HG03064 (cell line): ENCODE measurements around the gene PRPF38B.
"Not testable (repeated sequence)": the region's sequence is repeated elsewhere in the genome, so short reads cannot be mapped to it uniquely, and the experiment has no call there.

ENCODE experiments used
- ATAC-seq: cut with Tn5 transposase; IDR thresholded peaks from one replicate; pipeline ENCODE4 v1.9.1; 2021; ENCODE audit warnings: low read depth; ENCODE audit not compliant: unreplicated experiment

The PRPF38B gene

DNA sequence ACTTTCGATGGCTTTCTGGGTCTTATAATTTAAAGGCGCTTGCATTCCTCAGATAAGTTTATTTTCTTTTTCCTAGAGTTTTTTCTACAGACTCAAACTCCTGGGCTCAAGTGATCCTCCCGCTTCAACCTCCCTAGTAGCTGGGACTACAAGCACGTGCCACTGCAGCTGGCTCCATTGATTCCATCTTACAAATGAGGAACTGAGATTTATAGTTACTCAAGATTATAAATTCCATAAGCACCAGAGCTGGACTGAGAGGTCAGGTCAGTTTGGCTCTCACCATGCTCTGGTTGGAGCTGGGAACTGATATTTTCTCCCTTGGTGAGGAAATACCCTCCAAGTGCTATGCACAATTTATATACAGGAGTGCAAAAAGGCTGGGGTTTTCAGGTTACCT is 13.4 kb upstream of the PRPF38B start:
- ATAC-seq: no peak

- ATAC-seq: no peak
Measured at GRCh38 chr1:108679586-108680213, 12.4 kb upstream of the PRPF38B start.

DNA sequence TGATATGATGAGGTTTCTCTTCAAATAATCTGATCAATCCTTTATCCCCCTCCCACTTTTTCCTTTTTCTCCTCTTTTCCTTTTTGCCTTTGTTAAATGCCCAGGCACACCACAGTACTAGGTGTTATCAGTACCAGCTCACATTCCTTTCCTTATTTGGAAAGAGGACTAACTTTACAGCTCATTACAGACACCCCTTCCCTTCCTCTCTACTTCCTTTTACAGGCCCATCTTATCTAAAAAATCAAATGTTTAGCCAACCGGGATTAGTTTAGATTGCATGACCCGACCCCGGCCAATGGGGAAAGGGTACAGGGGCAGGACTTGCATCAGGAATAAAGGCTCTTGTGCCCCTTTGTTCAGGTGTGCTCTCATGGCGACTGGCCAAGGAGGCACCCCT is 10.4 kb upstream of the PRPF38B start:
- ATAC-seq: not testable (repeated sequence)

DNA sequence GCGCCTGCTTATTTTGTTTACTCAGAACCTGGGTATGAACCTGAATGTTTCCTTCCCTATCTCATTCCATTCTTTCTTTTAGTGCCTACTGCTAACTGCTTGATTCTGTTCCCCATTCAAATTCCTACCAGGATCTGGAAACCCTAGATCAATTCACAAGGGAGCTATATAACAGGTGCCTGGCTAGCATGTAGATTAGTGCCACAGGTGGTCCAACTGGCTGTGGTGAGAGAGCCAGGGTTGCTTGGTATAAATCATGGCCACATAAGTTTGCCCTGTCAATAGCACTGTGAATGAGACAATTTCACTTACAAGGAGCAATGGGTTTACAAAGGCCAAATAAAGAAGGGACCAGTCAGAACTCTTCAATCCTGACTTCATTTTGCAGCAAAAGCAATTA is 6.6 kb upstream of the PRPF38B start:
- no peak for ATAC-seq

DNA sequence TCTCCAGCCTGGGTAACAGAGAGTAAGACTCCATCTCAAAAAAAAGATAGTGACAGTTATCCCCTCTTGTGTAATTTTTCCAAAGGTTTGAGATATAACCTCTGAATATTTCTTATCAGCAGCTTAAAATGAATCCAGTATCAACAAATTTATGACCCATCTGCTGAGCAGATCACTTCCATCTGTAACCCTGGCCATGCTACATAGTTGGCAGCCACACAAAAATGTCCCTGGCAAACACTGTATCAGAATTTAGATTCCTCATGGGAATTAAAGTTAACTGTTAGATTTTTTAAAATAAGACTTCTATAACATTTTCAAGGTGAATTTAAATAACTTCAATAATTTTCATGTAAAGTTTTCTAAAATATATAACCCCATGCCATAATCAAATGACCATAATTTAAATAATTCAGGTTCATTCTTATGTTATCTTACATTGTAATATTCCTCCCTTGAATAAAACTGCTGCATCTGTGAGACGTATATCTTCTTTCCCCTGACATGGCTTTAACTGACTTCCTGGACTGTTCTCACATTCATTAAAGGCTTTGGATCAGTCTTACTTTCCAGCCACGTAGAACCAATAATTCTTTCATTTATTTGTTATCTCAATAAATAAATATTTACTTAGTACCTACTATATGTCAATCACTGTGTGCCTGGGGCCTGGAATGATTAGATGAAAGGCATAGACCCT is 5.3 kb upstream of the PRPF38B start:
- no peak for ATAC-seq

DNA sequence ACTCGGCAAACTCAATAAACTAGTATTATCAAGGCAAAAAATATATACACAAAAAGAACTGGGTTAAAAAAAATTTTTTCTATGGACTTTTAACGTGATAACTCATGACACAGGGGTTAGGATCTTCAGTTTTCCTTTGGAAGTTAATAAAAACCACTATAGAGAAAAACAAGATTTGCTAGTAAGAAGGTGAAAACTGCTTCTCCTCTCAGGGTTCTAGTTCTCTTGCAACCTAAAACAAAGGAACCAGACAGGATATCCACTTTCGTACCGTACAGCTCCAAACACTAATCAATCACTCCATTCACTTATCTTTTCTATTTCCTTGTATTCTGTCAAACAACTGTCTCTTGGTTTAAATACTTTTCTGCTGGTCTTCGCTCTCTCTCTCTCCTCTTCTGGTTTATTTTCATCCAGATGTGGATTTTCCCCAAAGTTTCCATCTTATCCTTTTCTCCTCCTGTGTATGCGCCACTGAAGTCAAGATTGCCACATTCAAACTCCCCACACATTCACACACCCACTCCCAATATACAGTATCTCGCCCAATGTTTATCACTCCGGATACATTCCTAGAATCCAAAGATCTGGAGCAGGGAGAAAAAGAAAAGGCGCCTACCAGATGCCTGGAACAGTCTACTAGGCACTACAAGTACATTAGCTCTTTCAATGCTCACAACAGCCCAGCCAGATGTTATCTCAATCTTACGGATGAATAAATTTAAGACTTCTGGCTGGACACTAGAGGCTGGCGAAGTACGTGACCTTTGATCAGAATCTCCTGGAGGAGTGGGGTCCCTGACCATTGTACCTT is 775 bp upstream of the PRPF38B start:
- peak; percentile 2 for ATAC-seq

DNA sequence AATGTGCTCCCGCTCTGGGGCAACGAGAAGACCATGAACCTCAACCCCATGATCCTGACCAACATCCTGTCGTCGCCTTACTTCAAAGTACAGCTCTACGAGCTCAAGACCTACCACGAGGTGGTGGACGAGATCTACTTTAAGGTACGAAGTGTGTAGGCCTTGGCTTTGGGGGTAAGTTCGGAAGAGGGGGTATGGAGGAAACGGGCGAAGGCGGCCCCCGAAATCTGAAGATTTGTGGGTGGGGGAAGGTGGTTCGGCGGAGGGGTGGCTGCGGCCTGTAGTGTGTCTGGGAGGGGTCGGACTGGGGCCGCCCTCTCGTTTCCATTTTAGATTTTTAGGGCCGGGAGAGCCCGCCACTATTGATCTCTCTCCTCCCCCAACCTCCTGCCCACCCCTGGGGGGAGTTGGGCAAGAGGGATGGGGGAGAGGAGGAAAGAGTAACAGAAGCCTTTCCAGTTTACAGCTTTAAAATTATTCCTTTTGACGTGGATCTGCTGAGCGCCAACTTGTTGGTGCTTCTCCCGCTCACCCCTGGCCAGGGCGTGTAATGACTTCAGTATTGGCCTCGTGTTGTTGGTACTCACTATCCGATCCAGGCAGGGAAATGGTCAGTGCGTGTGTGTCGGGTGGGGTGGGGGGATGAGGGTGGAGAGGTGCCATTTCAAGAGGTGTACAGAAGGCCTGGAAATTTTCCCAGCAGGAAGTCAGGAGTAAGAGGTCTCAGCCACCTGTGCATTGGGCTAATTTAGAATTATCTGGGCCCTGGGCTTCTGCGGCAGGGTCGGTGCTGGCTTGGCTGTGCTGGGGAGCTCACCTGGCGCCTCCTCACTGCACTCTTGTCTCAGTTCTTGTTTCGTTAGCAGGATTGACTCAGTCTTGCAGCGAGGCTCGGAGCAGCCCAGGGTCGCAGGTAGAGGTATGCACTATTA is 880 bp downstream of the PRPF38B start:
- peak; percentile 64 for ATAC-seq

GRCh38 chr1:108695535-108695934 is 3.4 kb downstream of the PRPF38B start:
- no peak for ATAC-seq

GRCh38 chr1:108699375-108700332 is 7.5 kb downstream of the PRPF38B start:
- ATAC-seq: no peak

GRCh38 chr1:108701176-108701849 is 9.2 kb downstream of the PRPF38B start:
- no peak for ATAC-seq

DNA sequence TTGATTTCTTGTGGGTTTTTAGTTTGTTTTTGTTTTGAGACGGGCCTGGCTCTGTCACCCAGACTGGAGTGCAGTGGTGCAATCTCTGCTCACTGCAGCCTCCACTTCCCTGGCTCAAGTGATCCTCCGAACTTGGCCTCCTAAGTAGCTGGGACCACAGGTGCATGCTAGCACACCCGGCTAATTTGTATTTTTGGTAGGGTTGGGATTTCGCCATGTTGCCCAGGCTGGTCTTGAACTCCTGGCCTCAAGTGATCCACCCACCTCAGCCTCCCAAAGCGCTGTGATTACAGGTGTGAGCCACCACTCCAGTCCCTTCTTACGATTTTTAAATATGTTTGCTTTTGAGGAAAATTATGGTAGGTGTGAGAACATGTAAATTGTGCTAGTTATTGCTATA is 10.0 kb downstream of the PRPF38B start:
- not testable (repeated sequence) for ATAC-seq

DNA sequence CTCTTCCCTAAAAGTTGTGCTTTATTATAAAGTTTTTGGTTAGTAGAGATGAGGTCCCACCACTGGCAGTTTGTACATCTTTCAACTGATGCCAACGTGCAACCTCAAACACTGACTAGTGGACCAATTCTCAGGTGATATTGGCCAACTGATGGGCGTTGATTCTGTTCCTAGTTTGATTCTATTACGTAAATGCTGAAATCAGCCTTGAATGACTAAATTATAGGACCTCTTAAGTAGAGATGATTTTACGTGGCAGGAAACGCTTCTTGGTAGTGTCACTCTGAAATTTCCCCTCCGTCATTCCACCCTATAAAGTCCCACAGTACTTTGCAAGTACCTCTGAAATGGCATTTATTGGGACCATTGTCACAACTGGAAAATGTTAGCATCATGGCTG is 11.8 kb downstream of the PRPF38B start:
- ATAC-seq: no peak

DNA sequence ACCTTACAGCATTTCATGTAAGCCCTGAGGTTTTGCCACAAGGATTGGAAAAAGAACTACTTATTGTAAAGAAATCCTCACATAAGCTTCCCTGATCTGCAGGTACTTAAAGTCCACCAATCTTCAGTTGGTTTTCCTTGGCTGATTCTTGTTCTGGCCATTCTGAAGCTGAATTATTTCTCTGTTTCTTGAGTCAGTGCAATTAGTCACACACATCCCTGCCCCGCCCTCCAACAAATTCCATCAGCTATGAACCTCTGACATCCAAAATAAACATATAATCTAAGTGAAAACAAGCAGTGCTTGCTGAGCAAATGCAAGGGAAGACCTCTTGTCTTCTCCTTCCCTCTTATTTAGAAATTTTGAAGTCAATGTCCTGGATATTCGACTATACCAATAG is 12.4 kb downstream of the PRPF38B start:
- ATAC-seq: no peak

DNA sequence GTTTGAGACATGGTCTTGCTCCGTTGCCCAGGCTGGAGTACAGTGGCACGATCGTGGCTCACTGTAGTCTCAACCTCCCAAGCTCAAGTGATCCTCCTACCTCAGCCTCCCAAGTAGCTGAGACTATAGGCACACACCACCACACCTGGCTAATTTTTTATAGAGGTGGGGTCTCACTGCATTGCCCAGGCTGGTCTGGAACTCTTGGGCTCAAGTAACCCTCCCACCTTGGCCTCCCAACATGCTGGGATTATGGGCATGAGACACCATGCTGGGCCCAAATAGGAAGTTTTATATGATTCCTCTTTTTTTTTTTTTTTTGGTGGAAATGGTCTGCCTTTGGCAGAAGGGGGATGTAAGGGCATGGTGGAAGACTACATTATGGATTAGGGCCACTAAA is 14.5 kb downstream of the PRPF38B start:
- no peak for ATAC-seq

DNA sequence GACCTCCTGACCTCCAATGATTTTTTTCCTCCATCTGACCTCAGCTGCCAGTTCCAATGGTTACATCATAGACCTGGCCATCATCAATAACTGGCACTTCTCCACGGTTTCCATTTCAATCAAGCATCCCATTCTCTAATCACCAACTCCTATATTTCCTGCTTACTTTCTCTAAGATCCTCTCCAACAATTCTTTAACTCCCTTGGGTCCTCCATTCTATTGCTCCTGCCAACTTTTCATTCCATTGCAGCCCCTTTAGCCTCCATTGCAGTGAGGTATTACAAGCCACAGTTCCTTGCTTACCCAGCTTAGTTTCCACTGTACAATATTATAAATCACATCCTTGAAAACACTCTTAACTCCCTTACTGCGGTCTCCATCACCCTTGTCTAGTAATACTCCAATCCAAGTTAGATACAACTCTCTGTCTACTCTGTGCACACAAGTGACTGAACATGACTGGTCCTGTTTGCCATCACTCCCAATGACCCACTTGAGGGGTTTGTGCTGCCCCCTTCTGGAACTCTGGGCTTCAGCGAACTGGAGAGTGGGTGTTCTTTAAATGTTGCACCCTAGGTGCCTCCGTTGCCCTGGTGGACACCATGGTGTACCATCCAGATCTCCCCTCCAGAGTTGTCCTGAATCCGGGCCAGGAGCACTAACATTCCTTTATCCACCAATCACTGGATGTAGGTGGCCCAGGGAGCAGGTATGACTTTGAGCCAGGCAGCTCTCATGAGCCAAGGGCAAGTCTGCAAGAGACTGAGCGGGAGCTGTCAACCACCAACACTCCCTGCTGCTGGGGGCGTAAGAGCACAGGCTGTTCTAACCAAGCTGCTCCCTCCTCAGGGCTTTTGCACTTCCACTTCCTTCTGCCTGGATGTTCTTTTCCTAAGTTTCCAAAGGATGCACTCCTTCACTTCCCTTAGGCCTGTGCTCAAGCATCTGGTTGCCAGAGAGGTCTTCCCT is 16.9 kb downstream of the PRPF38B start:
- ATAC-seq: no peak

DNA sequence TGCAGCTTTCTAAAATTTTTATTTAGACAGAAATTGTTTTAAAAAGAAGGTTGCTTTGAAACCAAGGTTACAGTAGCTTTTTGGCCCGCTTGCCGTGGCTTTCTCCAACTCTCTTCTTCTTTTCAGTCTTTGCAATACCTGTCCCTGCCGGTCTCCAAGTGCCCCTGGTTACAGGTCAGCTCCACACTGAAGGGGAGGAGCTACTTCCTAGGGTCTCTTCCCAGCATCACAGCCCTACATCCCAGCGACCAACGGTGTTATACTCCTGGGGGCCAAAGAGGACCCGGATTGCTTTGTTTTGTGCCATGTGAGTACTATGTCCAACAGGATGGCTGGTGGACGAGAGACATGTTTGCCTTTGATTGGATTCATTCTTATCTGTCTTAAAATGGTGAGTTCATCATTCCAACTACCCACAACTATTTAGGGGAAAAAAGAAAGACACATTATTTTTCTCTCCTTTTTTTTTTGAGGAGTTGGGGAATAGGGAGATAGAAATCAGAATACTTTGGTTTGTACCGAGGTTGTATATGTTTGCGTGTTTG is 20.6 kb downstream of the PRPF38B start, which contains the start of gene FNDC7:
FNDC7 (plus strand) TSS at position 303 of the 545 bp plus-strand sequence; CDS start at position 329, 26 bp downstream.
- no peak for ATAC-seq

DNA sequence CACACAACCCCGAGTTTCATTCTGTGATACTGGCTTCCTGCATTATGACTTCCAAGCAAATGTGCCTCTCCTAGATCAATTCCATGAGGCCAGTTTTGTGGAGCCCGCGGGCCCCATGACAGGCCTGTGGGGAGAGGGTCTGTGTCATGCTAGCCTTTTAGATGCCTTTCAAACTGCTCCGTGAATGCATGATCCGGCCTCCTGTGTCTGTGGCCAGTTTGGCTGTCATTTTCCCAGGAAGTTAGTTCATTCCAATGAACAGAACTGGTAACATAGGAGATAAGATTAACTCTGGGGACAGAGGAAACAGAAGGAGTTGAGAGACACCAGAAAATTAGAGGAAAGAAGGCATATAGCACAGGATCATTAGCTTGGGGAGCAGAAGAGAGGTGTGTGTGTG is 23.8 kb downstream of the PRPF38B start:
- ATAC-seq: no peak
